WTC11 (cell line): Measurements from ENCODE around the gene KLHL25. TPM values are rescaled to one million over a fixed set of nuclear protein-coding genes. Genes with fewer than 3 reads are reported as not detected.
"Not testable (repeated sequence)": the region's sequence is repeated elsewhere in the genome, so short reads cannot be mapped to it uniquely, and the experiment has no call there.

Source experiments
- ATAC-seq: fragments of 200-7000 bp; cut with Tn5 transposase; 2 replicates; pipeline ENCODE4 v1.10.0; 2021; ENCODE audit warnings: mild to moderate bottlenecking, moderate library complexity
- CTCF ChIA-PET: fragments of 300-600 bp; sonication (Branson Sonifier 250); formaldehyde crosslinking; loops from one replicate; lab custom pipeline; 2021; ENCODE audit warnings: antibody characterized with exemption; lab: Charles Lee
- POLR2A ChIA-PET: fragments of 350-600 bp; sonication (Branson Sonifier 250); formaldehyde crosslinking; loops from one replicate; lab custom pipeline; 2021; ENCODE audit warnings: antibody characterized with exemption; lab: Charles Lee
- DNase-seq: peaks from one replicate; pipeline ENCODE4 v3.0.0; 2021; ENCODE audit warnings: low spot score
- H3K27ac Mint-ChIP-seq: 2 replicates; pipeline ENCODE4 v1.8.0; 2021; ENCODE audit warnings: mixed read lengths
- H3K27me3 Mint-ChIP-seq: 2 replicates; pipeline ENCODE4 v1.8.0; 2021; ENCODE audit warnings: low read depth, mild to moderate bottlenecking, moderate library complexity, mixed read lengths
- H3K36me3 Mint-ChIP-seq: 2 replicates; pipeline ENCODE4 v1.8.0; 2021; ENCODE audit warnings: mixed read lengths
- H3K4me1 Mint-ChIP-seq: 2 replicates; pipeline ENCODE4 v1.8.0; 2022; ENCODE audit warnings: mixed read lengths
- H3K4me3 Mint-ChIP-seq: 2 replicates; pipeline ENCODE4 v1.8.0; 2021; ENCODE audit warnings: mild to moderate bottlenecking, moderate library complexity, mixed read lengths
- H3K9me3 Mint-ChIP-seq: 2 replicates; pipeline ENCODE4 v1.8.0; 2021; ENCODE audit warnings: mixed read lengths
- ATF1 ChIP-seq: sonication (generic); formaldehyde crosslinking; IDR thresholded peaks from 2 replicates; pipeline ENCODE4 v1.8.1; 2023; ENCODE audit warnings: mild to moderate bottlenecking, moderate library complexity, missing genetic modification reagents
- IRF2 ChIP-seq: sonication (generic); formaldehyde crosslinking; IDR thresholded peaks from 2 replicates; pipeline ENCODE4 v1.8.0; 2022; ENCODE audit warnings: low read depth, missing genetic modification reagents, borderline replicate concordance
- KAT7 ChIP-seq: sonication (generic); formaldehyde crosslinking; IDR thresholded peaks from 2 replicates; pipeline ENCODE4 v1.8.1; 2023; ENCODE audit warnings: missing genetic modification reagents, mild to moderate bottlenecking, borderline replicate concordance
- NFYB ChIP-seq: sonication (generic); formaldehyde crosslinking; conservative IDR thresholded peaks from 2 replicates; pipeline ENCODE4 v1.8.0; 2022; ENCODE audit warnings: low read depth, missing genetic modification reagents
- NR3C1 ChIP-seq: sonication (generic); formaldehyde crosslinking; conservative IDR thresholded peaks from 2 replicates; pipeline ENCODE4 v1.8.1; 2023; ENCODE audit warnings: low read depth, mild to moderate bottlenecking, missing genetic modification reagents
- PRRX2 ChIP-seq: fragments of 250-450 bp; sonication (Bioruptor Pico); IDR thresholded peaks from 2 replicates; pipeline ENCODE4 v1.8.0; 2021; ENCODE audit warnings: mild to moderate bottlenecking
- ZBTB21 ChIP-seq: sonication (generic); formaldehyde crosslinking; IDR thresholded peaks from 2 replicates; pipeline ENCODE4 v1.8.1; 2023; ENCODE audit warnings: mild to moderate bottlenecking, missing genetic modification reagents, borderline replicate concordance
- ZNF416 ChIP-seq: fragments of 250-450 bp; sonication (Bioruptor Pico); IDR thresholded peaks from 2 replicates; pipeline ENCODE4 v1.9.0; 2021; ENCODE audit warnings: mild to moderate bottlenecking, inconsistent platforms
- total RNA-seq: library from RNA; stranded (reverse); gene quantifications from 3 replicates; pipeline ENCODE4 v1.2.3, GENCODE V29; 2021
- TF ChIP-seq, protein P1 (sequence below): sonication (generic); formaldehyde crosslinking; IDR thresholded peaks from 2 replicates; pipeline ENCODE4 v1.8.0; 2023; ENCODE audit warnings: missing genetic modification reagents
- TF ChIP-seq, protein P2 (sequence below): sonication (generic); formaldehyde crosslinking; IDR thresholded peaks from 2 replicates; pipeline ENCODE4 v1.8.1; 2022; ENCODE audit warnings: mild to moderate bottlenecking, moderate library complexity, missing genetic modification reagents
- TF ChIP-seq, protein P3 (sequence below): sonication (generic); formaldehyde crosslinking; IDR thresholded peaks from 2 replicates; pipeline ENCODE4 v1.8.1; 2023; ENCODE audit warnings: mild to moderate bottlenecking, missing genetic modification reagents, borderline replicate concordance
- TF ChIP-seq, protein P4 (sequence below): sonication (generic); formaldehyde crosslinking; IDR thresholded peaks from 2 replicates; pipeline ENCODE4 v1.8.1; 2023; ENCODE audit warnings: mild to moderate bottlenecking, missing genetic modification reagents, moderate library complexity
- TF ChIP-seq, protein P5 (sequence below): sonication (generic); formaldehyde crosslinking; conservative IDR thresholded peaks from 2 replicates; pipeline ENCODE4 v1.8.1; 2022; ENCODE audit warnings: mild to moderate bottlenecking, missing genetic modification reagents
- TF ChIP-seq, protein P6 (sequence below): fragments of 250-450 bp; sonication (Bioruptor Pico); IDR thresholded peaks from 2 replicates; pipeline ENCODE4 v2.1.2; 2022; ENCODE audit warnings: mild to moderate bottlenecking, moderate library complexity
- TF ChIP-seq, protein P7 (sequence below): sonication (generic); formaldehyde crosslinking; IDR thresholded peaks from 2 replicates; pipeline ENCODE4 v1.8.1; 2023; ENCODE audit warnings: mild to moderate bottlenecking, missing genetic modification reagents

The KLHL25 gene
- total RNA-seq, 1 experiment from 2014 or later: 14.1 TPM

DNA sequence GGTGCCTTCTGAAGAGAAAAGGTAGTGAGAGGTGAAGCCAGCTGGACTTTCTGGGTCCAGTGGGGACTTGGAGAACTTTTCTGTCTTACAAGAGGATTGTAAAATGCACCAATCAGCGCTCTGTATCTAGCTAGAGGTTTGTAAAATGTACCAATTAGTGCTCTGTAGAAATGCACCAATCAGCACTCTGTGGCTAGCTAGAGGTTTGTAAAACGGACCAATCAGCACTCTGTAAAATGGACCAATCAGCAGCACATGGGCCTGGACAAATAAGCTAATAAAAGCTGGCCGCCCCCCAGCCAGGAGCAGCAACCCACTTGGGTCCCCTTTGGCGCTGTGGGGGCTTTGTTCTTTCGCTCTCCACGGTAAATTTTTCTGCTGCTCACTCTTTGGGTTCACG, 1.6 kb upstream of the KLHL25 start:
- DNase-seq, POLR2A ChIA-PET, H3K9me3 Mint-ChIP-seq, ATAC-seq, CTCF ChIA-PET, H3K27ac Mint-ChIP-seq, H3K36me3 Mint-ChIP-seq, H3K4me3 Mint-ChIP-seq: not testable (repeated sequence)
- TF ChIP-seq NFYB (CRISPR knock-in tag): peak; percentile 59
- Mint-ChIP-seq H3K4me1 (peaks cover 30% of the 10 kb centered on the region), H3K27me3 (peaks cover 13% of the 10 kb centered on the region)

DNA sequence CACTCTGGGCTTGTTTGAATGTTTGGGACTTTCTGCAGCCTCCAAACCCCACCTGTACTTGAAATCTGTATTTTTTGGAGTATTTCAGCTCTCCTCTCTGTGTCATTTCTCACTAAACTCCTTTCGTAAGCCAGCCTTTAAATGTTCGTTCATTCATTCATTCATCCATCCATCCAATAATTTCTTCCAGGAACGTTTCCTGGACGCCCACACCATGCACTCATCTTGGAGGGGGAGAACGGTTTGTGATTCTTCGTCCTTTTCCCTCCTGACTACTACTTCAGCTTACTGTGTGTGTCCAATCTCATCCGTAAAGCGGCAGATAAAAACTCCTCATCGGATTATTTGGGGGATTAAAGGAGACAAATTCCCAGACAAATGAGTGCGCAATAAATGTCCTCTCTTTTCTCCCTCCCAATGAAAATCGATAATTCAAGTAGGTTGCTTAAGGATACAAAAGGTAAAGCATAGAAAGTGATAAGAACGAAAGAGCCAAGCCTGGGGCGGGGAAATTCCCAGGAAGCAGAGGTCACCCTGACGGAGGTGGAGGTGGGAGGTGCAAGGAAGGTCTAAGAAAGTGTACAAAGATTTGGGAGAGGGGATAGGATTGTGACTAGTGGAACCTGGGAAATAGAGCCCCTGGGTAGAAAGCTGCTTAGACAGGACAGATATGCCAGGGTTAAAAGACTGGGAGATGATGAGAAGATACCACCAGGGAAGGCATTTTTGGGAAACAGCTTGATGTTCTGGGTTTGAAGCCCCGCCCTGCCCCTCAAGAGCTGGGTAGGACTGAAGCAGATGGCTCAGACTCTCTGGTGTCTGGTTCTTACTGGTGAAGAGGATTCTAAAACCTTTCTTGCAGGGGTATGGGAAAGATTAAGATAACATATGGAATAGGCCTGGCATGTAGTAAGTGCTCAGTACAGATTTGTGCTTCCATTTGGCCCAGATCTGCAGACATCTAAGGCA, 896 bp upstream of the KLHL25 start:
- Mint-ChIP-seq H3K27ac (peak overlapping the region; percentile 24; the same call in 1 of the 2 replicates), H3K4me3 (peak overlapping the region; percentile 59), H3K9me3 (peaks cover 6% of the 10 kb centered on the region; the same call in 1 of the 2 replicates), H3K36me3 (no peaks in the 10 kb centered on the region), H3K27me3 (peaks cover 13% of the 10 kb centered on the region), H3K4me1 (peaks cover 32% of the 10 kb centered on the region)
- ChIA-PET CTCF (interaction anchor here (0.8 kb wide), 1 partner anchor 44 kb away, joined by 3 read pairs; no protein-coding TSS in a partner anchor), POLR2A (interaction anchor here (0.9 kb wide), 1 partner anchor 32 kb away, joined by 3 read pairs; no protein-coding TSS in a partner anchor)
- DNase-seq: no peak
- TF ChIP-seq IRF2 (CRISPR knock-in tag) (no peak), NR3C1 (CRISPR knock-in tag) (no peak), NFYB (CRISPR knock-in tag) (no peak), PRRX2 (CRISPR knock-in tag) (no peak)
- TF ChIP-seq, protein P1, sequence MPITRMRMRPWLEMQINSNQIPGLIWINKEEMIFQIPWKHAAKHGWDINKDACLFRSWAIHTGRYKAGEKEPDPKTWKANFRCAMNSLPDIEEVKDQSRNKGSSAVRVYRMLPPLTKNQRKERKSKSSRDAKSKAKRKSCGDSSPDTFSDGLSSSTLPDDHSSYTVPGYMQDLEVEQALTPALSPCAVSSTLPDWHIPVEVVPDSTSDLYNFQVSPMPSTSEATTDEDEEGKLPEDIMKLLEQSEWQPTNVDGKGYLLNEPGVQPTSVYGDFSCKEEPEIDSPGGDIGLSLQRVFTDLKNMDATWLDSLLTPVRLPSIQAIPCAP (CRISPR knock-in tag): no peak
- TF ChIP-seq, protein P2, sequence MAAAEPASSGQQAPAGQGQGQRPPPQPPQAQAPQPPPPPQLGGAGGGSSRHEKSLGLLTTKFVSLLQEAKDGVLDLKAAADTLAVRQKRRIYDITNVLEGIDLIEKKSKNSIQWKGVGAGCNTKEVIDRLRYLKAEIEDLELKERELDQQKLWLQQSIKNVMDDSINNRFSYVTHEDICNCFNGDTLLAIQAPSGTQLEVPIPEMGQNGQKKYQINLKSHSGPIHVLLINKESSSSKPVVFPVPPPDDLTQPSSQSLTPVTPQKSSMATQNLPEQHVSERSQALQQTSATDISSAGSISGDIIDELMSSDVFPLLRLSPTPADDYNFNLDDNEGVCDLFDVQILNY (CRISPR knock-in tag): no peak
- TF ChIP-seq, protein P3, sequence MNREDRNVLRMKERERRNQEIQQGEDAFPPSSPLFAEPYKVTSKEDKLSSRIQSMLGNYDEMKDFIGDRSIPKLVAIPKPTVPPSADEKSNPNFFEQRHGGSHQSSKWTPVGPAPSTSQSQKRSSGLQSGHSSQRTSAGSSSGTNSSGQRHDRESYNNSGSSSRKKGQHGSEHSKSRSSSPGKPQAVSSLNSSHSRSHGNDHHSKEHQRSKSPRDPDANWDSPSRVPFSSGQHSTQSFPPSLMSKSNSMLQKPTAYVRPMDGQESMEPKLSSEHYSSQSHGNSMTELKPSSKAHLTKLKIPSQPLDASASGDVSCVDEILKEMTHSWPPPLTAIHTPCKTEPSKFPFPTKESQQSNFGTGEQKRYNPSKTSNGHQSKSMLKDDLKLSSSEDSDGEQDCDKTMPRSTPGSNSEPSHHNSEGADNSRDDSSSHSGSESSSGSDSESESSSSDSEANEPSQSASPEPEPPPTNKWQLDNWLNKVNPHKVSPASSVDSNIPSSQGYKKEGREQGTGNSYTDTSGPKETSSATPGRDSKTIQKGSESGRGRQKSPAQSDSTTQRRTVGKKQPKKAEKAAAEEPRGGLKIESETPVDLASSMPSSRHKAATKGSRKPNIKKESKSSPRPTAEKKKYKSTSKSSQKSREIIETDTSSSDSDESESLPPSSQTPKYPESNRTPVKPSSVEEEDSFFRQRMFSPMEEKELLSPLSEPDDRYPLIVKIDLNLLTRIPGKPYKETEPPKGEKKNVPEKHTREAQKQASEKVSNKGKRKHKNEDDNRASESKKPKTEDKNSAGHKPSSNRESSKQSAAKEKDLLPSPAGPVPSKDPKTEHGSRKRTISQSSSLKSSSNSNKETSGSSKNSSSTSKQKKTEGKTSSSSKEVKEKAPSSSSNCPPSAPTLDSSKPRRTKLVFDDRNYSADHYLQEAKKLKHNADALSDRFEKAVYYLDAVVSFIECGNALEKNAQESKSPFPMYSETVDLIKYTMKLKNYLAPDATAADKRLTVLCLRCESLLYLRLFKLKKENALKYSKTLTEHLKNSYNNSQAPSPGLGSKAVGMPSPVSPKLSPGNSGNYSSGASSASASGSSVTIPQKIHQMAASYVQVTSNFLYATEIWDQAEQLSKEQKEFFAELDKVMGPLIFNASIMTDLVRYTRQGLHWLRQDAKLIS (CRISPR knock-in tag): no peak
- no peak for ATAC-seq

DNA sequence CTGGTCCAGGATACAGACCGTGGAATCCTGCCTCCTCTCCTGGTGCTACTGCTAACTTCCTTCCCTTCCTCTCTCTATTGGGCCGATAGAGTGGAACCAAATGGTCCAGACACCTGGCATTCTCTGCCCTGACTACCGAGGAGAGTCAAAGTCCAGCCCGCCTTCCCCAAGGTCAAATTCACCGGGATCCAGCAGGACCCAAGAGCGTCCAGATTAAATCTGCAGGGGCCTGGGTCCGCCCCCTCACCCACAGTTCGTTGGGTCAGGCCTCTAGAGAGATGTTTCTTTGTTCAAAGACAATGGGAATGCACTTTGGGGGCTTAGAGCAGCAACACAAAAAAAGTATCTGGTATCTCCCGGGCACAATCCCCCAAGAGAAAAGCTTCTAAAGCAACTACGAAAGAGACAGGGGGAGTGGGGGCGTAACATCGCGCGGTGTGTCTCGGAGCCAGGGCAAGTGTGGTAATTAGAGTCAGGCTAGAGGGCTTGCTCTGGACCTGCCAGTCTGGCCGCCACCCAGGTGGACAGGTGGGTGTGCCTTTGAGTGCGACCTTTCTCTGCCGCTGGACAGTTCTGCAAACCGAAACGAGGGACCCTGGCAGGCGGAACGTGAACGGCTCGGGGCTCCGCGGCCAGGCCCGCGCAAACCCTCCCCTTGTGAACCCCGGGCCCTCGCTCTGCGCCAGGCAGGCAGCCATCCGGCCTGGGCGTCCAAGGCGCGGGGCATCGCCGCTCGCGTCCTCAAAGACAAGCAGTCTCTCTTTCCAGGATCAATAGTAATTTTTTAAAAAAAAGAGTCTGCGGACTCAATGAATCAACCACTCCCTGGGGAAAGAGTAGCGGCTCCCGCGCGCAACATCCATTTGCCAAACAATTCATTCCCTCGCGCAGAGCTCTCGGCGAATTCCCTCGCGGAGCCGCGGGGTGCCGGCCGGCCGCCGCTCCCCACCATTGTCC, 806 bp downstream of the KLHL25 start:
- CTCF ChIA-PET: interaction anchor here (0.5 to 2.4 kb wide), 5 partner anchors 9 to 748 kb away, joined by 3 to 6 read pairs (median 3); no protein-coding TSS in a partner anchor
- H3K27ac Mint-ChIP-seq: peak overlapping the region; percentile 41; the same call in 1 of the 2 replicates
- H3K4me3 Mint-ChIP-seq: peak overlapping the region; percentile 88
- peaks cover 44% of the 10 kb centered on the region for H3K4me1 Mint-ChIP-seq
- 0 out of 2 replicates have a peak, but pooled peaks cover 3% of the 10 kb centered on the region for H3K9me3 Mint-ChIP-seq
- peaks cover 13% of the 10 kb centered on the region for H3K27me3 Mint-ChIP-seq
- POLR2A ChIA-PET: interaction anchor here (0.6 to 1.3 kb wide), 3 partner anchors 42 to 1834 kb away, joined by 3 to 6 read pairs (median 4); no protein-coding TSS in a partner anchor
- H3K36me3 Mint-ChIP-seq: no peaks in the 10 kb centered on the region
- ATAC-seq: peak; percentile 7
- DNase-seq: peak; percentile 35
- TF ChIP-seq, protein P4, sequence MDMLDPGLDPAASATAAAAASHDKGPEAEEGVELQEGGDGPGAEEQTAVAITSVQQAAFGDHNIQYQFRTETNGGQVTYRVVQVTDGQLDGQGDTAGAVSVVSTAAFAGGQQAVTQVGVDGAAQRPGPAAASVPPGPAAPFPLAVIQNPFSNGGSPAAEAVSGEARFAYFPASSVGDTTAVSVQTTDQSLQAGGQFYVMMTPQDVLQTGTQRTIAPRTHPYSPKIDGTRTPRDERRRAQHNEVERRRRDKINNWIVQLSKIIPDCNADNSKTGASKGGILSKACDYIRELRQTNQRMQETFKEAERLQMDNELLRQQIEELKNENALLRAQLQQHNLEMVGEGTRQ (CRISPR knock-in tag): no peak
- TF ChIP-seq KAT7 (CRISPR knock-in tag) (no peak), ZNF416 (CRISPR knock-in tag) (no peak), ZBTB21 (CRISPR knock-in tag) (no peak), ATF1 (CRISPR knock-in tag) (no peak)
- TF ChIP-seq, protein P5, sequence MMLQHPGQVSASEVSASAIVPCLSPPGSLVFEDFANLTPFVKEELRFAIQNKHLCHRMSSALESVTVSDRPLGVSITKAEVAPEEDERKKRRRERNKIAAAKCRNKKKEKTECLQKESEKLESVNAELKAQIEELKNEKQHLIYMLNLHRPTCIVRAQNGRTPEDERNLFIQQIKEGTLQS: no peak
- TF ChIP-seq, protein P6, sequence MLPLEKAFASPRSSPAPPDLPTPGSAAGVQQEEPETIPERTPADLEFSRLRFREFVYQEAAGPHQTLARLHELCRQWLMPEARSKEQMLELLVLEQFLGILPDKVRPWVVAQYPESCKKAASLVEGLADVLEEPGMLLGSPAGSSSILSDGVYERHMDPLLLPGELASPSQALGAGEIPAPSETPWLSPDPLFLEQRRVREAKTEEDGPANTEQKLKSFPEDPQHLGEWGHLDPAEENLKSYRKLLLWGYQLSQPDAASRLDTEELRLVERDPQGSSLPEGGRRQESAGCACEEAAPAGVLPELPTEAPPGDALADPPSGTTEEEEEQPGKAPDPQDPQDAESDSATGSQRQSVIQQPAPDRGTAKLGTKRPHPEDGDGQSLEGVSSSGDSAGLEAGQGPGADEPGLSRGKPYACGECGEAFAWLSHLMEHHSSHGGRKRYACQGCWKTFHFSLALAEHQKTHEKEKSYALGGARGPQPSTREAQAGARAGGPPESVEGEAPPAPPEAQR: no peak
- TF ChIP-seq, protein P7, sequence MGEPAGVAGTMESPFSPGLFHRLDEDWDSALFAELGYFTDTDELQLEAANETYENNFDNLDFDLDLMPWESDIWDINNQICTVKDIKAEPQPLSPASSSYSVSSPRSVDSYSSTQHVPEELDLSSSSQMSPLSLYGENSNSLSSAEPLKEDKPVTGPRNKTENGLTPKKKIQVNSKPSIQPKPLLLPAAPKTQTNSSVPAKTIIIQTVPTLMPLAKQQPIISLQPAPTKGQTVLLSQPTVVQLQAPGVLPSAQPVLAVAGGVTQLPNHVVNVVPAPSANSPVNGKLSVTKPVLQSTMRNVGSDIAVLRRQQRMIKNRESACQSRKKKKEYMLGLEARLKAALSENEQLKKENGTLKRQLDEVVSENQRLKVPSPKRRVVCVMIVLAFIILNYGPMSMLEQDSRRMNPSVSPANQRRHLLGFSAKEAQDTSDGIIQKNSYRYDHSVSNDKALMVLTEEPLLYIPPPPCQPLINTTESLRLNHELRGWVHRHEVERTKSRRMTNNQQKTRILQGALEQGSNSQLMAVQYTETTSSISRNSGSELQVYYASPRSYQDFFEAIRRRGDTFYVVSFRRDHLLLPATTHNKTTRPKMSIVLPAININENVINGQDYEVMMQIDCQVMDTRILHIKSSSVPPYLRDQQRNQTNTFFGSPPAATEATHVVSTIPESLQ (CRISPR knock-in tag): no peak
